Measurements from ENCODE around the gene YWHAE.

- TF ChIP-seq EZH2phosphoT487 (IDR thresholded peaks at IDR 0.05; ENCODE audit: borderline replicate concordance, low read length) (no peak), CTCF (conservative IDR thresholded peaks at IDR 0.05; ENCODE audit: low read depth, low read length) (no peak)
Measured at GRCh38 chr17:1371893-1372590, 28.0 kb downstream of the YWHAE start.

Measured in PC-3 (cell line).